ENCODE results near the gene SDC1. TPM values are rescaled to one million over a fixed set of nuclear protein-coding genes. Genes with fewer than 3 reads are reported as not detected.

Gene SDC1
- total and polyA plus RNA-seq, 8 donors: 16.0 to 140 (median 45.0) TPM

- 30 to 69% (median 59%) methylated on average over 2 of the region's 2 CpGs for WGBS, 5 donors
- Histone ChIP-seq H3K9me3 (no peaks in the 10 kb centered on the region), H3K36me3 (no peaks in the 10 kb centered on the region), H3K4me3 (no peak overlapping the region), H3K27me3 (no peaks in the 10 kb centered on the region), H3K27ac (peak overlapping the region in 1 of 5 donors; percentile 18), H3K4me1 (peaks cover 17 to 43% (median 21%) of the 10 kb centered on the region in 4 donors)
- no peak for DNase-seq
- TF ChIP-seq EP300 (IDR thresholded peaks at IDR 0.05) (no peak), POLR2A (IDR thresholded peaks at IDR 0.05) (no peak), POLR2AphosphoS5 (IDR thresholded peaks at IDR 0.05) (no peak)
- TF ChIP-seq, protein P1, sequence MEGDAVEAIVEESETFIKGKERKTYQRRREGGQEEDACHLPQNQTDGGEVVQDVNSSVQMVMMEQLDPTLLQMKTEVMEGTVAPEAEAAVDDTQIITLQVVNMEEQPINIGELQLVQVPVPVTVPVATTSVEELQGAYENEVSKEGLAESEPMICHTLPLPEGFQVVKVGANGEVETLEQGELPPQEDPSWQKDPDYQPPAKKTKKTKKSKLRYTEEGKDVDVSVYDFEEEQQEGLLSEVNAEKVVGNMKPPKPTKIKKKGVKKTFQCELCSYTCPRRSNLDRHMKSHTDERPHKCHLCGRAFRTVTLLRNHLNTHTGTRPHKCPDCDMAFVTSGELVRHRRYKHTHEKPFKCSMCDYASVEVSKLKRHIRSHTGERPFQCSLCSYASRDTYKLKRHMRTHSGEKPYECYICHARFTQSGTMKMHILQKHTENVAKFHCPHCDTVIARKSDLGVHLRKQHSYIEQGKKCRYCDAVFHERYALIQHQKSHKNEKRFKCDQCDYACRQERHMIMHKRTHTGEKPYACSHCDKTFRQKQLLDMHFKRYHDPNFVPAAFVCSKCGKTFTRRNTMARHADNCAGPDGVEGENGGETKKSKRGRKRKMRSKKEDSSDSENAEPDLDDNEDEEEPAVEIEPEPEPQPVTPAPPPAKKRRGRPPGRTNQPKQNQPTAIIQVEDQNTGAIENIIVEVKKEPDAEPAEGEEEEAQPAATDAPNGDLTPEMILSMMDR (IDR thresholded peaks at IDR 0.05): no peak
- intact Hi-C loops (cut with DNase I; ENCODE audit: low total_unique reads): no loop called here
These were observed 32.1 kb downstream of the SDC1 start for GRCh38 chr2:20192781-20193180.

GRCh38 chr2:20191714-20192569 lies 33.0 kb downstream of the SDC1 start:
- peaks cover 11 to 34% (median 16%) of the 10 kb centered on the region in 4 donors for H3K4me1 ChIP-seq
- H3K36me3 ChIP-seq: no peaks in the 10 kb centered on the region
- peak in 1 of 2 donors; percentile 68 for DNase-seq
- WGBS, 5 donors: 63 to 73% (median 65%) methylated on average over 12 to 13 of the region's 13 CpGs
- no peaks in the 10 kb centered on the region for H3K27me3 ChIP-seq
- peak overlapping the region in 2 of 5 donors; percentile 7 to 29 for H3K27ac ChIP-seq
- H3K9me3 ChIP-seq: no peaks in the 10 kb centered on the region
- H3K4me3 ChIP-seq: no peak overlapping the region
- intact Hi-C loops (cut with DNase I; ENCODE audit: low total_unique reads): no loop called here
- no peak for TF ChIP-seq POLR2AphosphoS5 (IDR thresholded peaks at IDR 0.05)
- TF ChIP-seq POLR2A (IDR thresholded peaks at IDR 0.05): no peak
- TF ChIP-seq, protein P1 (IDR thresholded peaks at IDR 0.05): no peak
- no peak for TF ChIP-seq EP300 (IDR thresholded peaks at IDR 0.05)

GRCh38 chr2:20190876-20191713 lies 33.8 kb downstream of the SDC1 start:
- Histone ChIP-seq H3K4me1 (peaks cover 5 to 29% (median 15%) of the 10 kb centered on the region in 4 donors), H3K36me3 (no peaks in the 10 kb centered on the region), H3K9me3 (no peaks in the 10 kb centered on the region), H3K4me3 (no peak overlapping the region), H3K27me3 (no peaks in the 10 kb centered on the region), H3K27ac (peak overlapping the region in 2 of 5 donors; percentile 7 to 29)
- 74 to 83% (median 80%) methylated on average over 18 to 19 of the region's 19 CpGs for WGBS, 5 donors
- intact Hi-C loops (cut with DNase I; ENCODE audit: low total_unique reads): no loop called here
- TF ChIP-seq POLR2A (IDR thresholded peaks at IDR 0.05): no peak
- TF ChIP-seq, protein P1 (IDR thresholded peaks at IDR 0.05): peak in 3 of 7 experiments; percentile 21 to 36 (median 33)
- DNase-seq: peak in 1 of 2 donors; percentile 71

DNA sequence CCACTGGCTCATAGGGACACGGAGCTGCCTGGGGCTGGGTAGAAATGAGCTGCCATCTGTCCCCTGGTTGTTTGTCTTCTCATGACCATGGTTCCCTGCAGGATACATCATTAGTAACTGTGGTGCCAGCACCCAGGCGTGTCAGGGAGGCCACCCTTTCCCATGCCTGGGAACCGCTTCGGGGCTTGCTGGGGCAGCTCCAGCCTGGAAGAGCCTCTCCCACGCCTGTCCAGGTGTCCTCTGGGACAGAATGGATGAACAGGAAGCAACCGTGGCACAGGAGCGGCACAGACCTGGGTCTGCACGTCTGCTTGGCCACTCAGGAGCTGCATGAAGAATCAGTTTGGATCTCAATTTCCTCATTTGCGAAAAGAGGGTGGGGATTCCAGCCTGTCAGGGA lies 34.8 kb downstream of the SDC1 start:
- peaks cover 2 to 26% (median 20%) of the 10 kb centered on the region in 4 donors for H3K4me1 ChIP-seq
- no peak for TF ChIP-seq EP300 (IDR thresholded peaks at IDR 0.05)
- no peak for TF ChIP-seq POLR2A (IDR thresholded peaks at IDR 0.05)
- no peak for TF ChIP-seq POLR2AphosphoS5 (IDR thresholded peaks at IDR 0.05)
- TF ChIP-seq, protein P1 (IDR thresholded peaks at IDR 0.05): no peak
- H3K27ac ChIP-seq: no peak overlapping the region
- no peaks in the 10 kb centered on the region for H3K27me3 ChIP-seq
- WGBS, 5 donors: 76 to 89% (median 82%) methylated on average over 8 to 9 of the region's 9 CpGs
- intact Hi-C loops (cut with DNase I; ENCODE audit: low total_unique reads): no loop called here
- no peak for DNase-seq
- H3K4me3 ChIP-seq: no peak overlapping the region
- H3K9me3 ChIP-seq: no peaks in the 10 kb centered on the region
- no peaks in the 10 kb centered on the region for H3K36me3 ChIP-seq
